ENCODE data around the gene HAGH. TPM values are rescaled to one million over a fixed set of nuclear protein-coding genes. Genes with fewer than 3 reads are reported as not detected.
A peak's percentile ranks its signal among the peaks of the same experiment; 100 is the strongest.
"Not testable (repeated sequence)": the region's sequence is repeated elsewhere in the genome, so short reads cannot be mapped to it uniquely, and the experiment has no call there.

Gene HAGH
- polyA plus RNA-seq, 1 donor, result 55.5 TPM

DNA sequence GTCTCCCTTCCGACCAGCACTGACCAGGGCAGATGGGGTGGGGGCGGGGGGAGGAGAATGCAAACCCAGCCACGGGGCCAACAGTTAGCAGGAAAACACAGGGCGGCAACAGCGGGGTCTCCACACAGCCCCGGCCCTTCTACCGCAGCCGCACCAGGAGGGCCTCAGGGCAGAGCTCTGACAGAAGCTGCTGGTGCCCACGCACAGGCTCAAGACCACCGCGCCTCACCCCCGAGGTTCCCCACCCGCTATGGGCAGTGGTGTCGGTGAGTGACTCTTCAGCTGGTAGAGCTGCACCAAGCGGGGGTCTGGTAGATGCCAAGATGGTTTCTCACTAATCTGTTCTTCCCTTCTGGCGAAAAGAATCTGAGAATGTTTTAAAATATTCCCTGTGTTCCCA is 16.1 kb downstream of the HAGH start:
- no peaks in the 10 kb centered on the region for H3K27me3 ChIP-seq (ENCODE audit: control insufficient read depth, insufficient read depth, low read length)
- H3K4me1 ChIP-seq (ENCODE audit: control insufficient read depth, insufficient read depth, low read length), result no peaks in the 10 kb centered on the region
- no peak for DNase-seq
- peaks cover 37% of the 10 kb centered on the region for H3K36me3 ChIP-seq (ENCODE audit: control insufficient read depth, insufficient read depth, low read length)
- WGBS (ENCODE audit: insufficient coverage, low lambda C conversion rate), result no CpG with 5 or more reads among the region's 16 CpGs
- no peak overlapping the region for H3K4me3 ChIP-seq (ENCODE audit: low read length)
- no peaks in the 10 kb centered on the region for H3K9me3 ChIP-seq (ENCODE audit: control insufficient read depth, low read depth, low read length)
- no peak overlapping the region for H3K27ac ChIP-seq (ENCODE audit: low read length)

DNA sequence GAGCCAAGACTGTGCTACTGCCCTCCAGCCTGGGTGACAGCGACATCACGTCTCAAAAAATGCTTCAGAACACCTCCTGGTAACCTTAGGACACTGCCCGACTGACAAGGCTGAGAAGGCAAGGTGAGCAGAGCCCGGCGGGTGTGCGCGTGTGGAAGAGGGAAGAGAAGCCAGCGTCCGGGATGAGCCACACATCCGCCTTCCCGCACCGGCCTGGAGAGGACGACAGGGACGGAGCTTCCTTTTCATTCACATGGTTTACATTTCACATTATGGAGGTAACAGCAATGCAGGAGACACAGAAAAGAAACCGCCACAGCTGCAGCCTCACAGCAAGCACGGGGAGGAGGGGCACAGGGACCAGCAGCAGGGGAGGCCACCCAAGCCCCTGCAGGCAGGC is 16.5 kb downstream of the HAGH start:
- Histone ChIP-seq H3K4me1 (ENCODE audit: control insufficient read depth, insufficient read depth, low read length) (no peaks in the 10 kb centered on the region), H3K9me3 (ENCODE audit: control insufficient read depth, low read depth, low read length) (no peaks in the 10 kb centered on the region), H3K27me3 (ENCODE audit: control insufficient read depth, insufficient read depth, low read length) (no peaks in the 10 kb centered on the region), H3K4me3 (ENCODE audit: low read length) (no peak overlapping the region), H3K36me3 (ENCODE audit: control insufficient read depth, insufficient read depth, low read length) (peaks cover 32% of the 10 kb centered on the region), H3K27ac (ENCODE audit: low read length) (no peak overlapping the region)
- DNase-seq, result no peak
- WGBS (ENCODE audit: insufficient coverage, low lambda C conversion rate), result no CpG with 5 or more reads among the region's 16 CpGs

DNA sequence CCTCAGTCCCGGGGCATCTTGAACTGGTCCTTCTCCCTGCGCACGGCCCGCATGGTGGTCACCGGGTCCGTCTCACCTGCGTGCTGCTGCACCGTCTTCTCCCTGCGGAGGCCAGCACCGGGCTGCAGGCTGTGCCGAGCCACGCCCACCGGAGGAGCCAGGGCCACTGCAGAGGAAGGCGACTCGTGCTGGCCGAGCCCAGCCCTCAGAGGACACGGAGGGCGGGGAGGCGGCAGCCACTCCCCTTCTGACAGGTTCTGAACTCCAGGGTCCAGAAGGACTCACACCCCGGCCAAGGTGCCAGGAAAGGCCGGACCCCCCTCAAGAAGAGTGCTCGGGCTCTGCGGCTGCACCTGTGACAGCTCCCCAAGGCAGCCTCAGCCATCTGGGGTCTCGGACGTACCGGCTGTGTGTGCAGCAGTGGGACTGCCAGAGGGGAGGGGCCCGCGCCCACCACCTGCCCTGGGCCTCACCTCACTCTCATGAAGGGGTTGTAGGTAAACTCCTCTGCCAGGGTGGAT is 17.3 kb downstream of the HAGH start:
- H3K4me3 ChIP-seq (ENCODE audit: low read length), result no peak overlapping the region
- H3K9me3 ChIP-seq (ENCODE audit: control insufficient read depth, low read depth, low read length), result no peaks in the 10 kb centered on the region
- no peaks in the 10 kb centered on the region for H3K4me1 ChIP-seq (ENCODE audit: control insufficient read depth, insufficient read depth, low read length)
- peak in 1 of 2 donors; percentile 35 for DNase-seq
- H3K27ac ChIP-seq (ENCODE audit: low read length), result no peak overlapping the region
- H3K36me3 ChIP-seq (ENCODE audit: control insufficient read depth, insufficient read depth, low read length), result peaks cover 32% of the 10 kb centered on the region
- H3K27me3 ChIP-seq (ENCODE audit: control insufficient read depth, insufficient read depth, low read length), result no peaks in the 10 kb centered on the region
- WGBS (ENCODE audit: insufficient coverage, low lambda C conversion rate), result no CpG with 5 or more reads among the region's 28 CpGs

- Histone ChIP-seq H3K9me3 (ENCODE audit: control insufficient read depth, low read depth, low read length) (no peaks in the 10 kb centered on the region), H3K36me3 (ENCODE audit: control insufficient read depth, insufficient read depth, low read length) (peaks cover 31% of the 10 kb centered on the region)
- WGBS (ENCODE audit: insufficient coverage, low lambda C conversion rate), result no CpG with 5 or more reads among the region's 18 CpGs
These were observed 17.9 kb downstream of the HAGH start for GRCh38 chr16:1808691-1809090.

DNA sequence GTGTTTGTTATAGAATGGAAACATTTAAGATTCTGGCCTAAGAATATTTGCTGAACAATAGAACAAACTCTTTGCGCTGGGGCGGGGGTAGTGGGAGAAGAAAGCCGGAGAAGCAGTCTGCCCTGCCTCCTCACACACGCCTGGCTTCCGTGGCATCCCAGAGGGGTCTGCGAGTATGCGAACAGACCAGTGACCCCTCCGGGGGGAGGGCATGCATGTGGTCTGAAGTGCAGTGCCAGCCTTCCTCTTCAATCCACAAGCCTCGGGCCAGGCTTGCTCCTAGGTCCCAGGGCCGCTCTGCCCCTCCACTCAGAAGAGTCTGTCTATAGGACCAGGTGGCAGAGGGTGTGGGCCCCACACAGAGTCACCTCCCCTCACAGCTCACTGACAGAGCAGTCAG is 19.0 kb downstream of the HAGH start:
- Histone ChIP-seq H3K36me3 (ENCODE audit: control insufficient read depth, insufficient read depth, low read length) (peaks cover 25% of the 10 kb centered on the region), H3K9me3 (ENCODE audit: control insufficient read depth, low read depth, low read length) (no peaks in the 10 kb centered on the region), H3K27me3 (ENCODE audit: control insufficient read depth, insufficient read depth, low read length) (no peaks in the 10 kb centered on the region), H3K4me1 (ENCODE audit: control insufficient read depth, insufficient read depth, low read length) (no peaks in the 10 kb centered on the region), H3K4me3 (ENCODE audit: low read length) (no peak overlapping the region), H3K27ac (ENCODE audit: low read length) (no peak overlapping the region)
- DNase-seq, result no peak
- no CpG with 5 or more reads among the region's 10 CpGs for WGBS (ENCODE audit: insufficient coverage, low lambda C conversion rate)

More at GRCh38 chr16:1808691-1809090, 17.9 kb downstream of the HAGH start:
- H3K4me1 ChIP-seq (ENCODE audit: control insufficient read depth, insufficient read depth, low read length), result no peaks in the 10 kb centered on the region
- no peak overlapping the region for H3K27ac ChIP-seq (ENCODE audit: low read length)
- H3K27me3 ChIP-seq (ENCODE audit: control insufficient read depth, insufficient read depth, low read length), result no peaks in the 10 kb centered on the region
- DNase-seq, result no peak
- no peak overlapping the region for H3K4me3 ChIP-seq (ENCODE audit: low read length)

DNA sequence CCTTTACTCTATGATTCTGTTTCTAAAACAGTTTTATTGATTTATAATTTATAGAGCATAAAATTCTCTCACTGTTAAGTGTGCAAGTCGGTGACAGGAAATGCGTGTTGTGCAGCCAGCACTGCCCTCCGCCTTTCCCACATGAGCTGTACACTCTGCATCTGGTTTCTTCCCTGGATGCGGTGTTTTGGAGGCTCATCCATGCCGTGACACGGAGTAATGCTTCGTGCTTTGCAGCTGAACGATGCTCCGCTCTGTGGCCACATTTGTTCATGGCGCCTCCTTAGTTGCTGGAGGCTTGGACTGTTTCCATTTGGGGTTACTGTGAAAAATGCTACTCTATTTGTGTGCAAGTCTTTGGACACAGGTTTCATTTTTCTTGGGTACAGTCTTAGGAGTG is 25.9 kb downstream of the HAGH start:
- Histone ChIP-seq H3K9me3 (ENCODE audit: control insufficient read depth, low read depth, low read length) (peaks cover 3% of the 10 kb centered on the region), H3K36me3 (ENCODE audit: control insufficient read depth, insufficient read depth, low read length) (no peaks in the 10 kb centered on the region), H3K27me3 (ENCODE audit: control insufficient read depth, insufficient read depth, low read length) (no peaks in the 10 kb centered on the region), H3K4me1 (ENCODE audit: control insufficient read depth, insufficient read depth, low read length) (no peaks in the 10 kb centered on the region), H3K27ac (ENCODE audit: low read length) (no peak overlapping the region), H3K4me3 (ENCODE audit: low read length) (no peak overlapping the region)
- DNase-seq, result no peak
- WGBS (ENCODE audit: insufficient coverage, low lambda C conversion rate), result 80% methylated on average over 1 of the region's 10 CpGs

GRCh38 chr16:1799263-1799662 is 27.4 kb downstream of the HAGH start:
- not testable (repeated sequence) for H3K27me3 ChIP-seq (ENCODE audit: control insufficient read depth, insufficient read depth, low read length); H3K4me3 ChIP-seq (ENCODE audit: low read length); H3K27ac ChIP-seq (ENCODE audit: low read length); H3K4me1 ChIP-seq (ENCODE audit: control insufficient read depth, insufficient read depth, low read length); H3K9me3 ChIP-seq (ENCODE audit: control insufficient read depth, low read depth, low read length); DNase-seq; H3K36me3 ChIP-seq (ENCODE audit: control insufficient read depth, insufficient read depth, low read length)
- WGBS (ENCODE audit: insufficient coverage, low lambda C conversion rate), result no CpG with 5 or more reads among the region's 5 CpGs

DNA sequence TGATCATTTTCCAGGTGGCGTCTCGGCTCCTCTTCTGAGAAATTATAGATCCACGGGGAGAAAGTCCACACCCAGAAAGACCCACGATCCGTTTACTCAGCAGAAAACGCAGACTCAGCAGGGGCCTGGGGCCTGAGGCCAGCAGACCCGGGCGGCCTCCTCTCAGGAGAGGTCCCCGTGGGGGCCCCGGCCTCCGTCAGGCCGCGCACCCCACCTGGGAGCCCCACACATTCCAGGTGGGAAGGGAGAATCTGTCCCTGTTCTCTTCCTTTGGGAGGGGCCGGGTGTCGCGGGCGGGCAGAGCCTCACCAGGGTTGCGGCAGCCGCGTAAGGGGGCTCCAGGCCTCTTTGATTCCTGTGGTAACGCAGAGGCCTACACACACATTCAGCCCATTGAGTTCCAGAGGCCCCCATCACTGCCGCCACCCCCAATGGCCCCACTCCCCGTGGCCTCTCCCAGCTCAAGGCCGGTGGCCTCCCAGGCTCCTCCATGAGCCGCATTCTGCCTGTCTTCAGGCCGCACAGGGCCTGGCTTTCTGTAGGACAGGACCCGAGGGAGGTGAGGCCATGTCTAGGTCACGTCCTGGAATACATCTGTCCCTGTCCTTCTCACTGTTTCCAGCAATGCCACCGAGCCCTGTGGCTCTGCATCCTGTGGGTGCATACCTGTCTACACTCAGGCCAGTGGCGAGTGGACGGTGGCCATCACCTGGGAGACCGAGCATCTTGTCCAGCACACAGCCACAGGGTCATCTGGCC is 31.5 kb downstream of the HAGH start:
- peaks cover 13% of the 10 kb centered on the region for H3K4me1 ChIP-seq (ENCODE audit: control insufficient read depth, insufficient read depth, low read length)
- WGBS (ENCODE audit: insufficient coverage, low lambda C conversion rate), result no CpG with 5 or more reads among the region's 32 CpGs
- H3K4me3 ChIP-seq (ENCODE audit: low read length), result peak overlapping the region; percentile 39

GRCh38 chr16:1794221-1794871 is 32.3 kb downstream of the HAGH start:
- peak overlapping the region; percentile 39 for H3K27ac ChIP-seq (ENCODE audit: low read length)

More for the DNA sequence above, 31.5 kb downstream of the HAGH start:
- Histone ChIP-seq H3K9me3 (ENCODE audit: control insufficient read depth, low read depth, low read length) (peaks cover 28% of the 10 kb centered on the region), H3K36me3 (ENCODE audit: control insufficient read depth, insufficient read depth, low read length) (peaks cover 10% of the 10 kb centered on the region), H3K27me3 (ENCODE audit: control insufficient read depth, insufficient read depth, low read length) (no peaks in the 10 kb centered on the region), H3K27ac (ENCODE audit: low read length) (peak overlapping the region; percentile 39)
- no peak for DNase-seq

DNA sequence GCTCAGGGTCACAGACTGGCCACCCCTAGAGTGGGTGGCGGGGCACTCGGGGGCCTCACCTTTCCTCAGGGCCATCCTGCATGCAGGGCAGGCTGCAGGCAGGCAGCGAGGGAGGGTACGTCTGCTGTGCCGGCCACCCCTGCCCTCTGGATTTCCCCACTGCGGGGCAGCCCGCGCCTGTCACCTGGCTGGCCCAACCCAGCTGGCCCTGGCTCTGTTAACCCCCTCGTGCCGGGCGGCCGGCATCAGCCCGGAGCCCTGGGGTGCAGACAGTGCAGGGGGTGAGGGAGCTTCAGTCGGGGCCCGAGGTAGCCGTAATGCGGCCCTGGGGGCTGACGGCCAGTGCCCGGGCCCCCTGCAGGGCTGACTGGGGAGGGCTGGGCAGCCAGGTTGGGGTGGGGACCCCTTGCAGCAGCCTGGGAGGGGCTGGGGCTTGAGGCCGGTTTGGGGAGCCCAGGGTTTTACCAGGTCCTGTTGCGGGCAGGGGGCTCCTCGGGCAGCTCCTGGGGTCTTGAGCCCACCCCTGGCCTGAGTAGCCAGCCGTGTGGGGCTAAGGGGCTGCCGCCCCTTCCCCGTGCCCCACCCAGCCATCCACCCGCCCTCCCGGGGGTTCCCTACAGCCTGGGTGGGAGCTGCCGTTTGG is 32.9 kb downstream of the HAGH start, which contains the start of gene IGFALS:
Gene IGFALS, minus strand, starts transcription at position 128 of the 643 bp plus-strand sequence. Its CDS starts 53 bp downstream, at position 75.
- H3K4me1 ChIP-seq (ENCODE audit: control insufficient read depth, insufficient read depth, low read length), result peaks cover 13% of the 10 kb centered on the region
- peaks cover 30% of the 10 kb centered on the region for H3K9me3 ChIP-seq (ENCODE audit: control insufficient read depth, low read depth, low read length)
- DNase-seq, result no peak
- no peaks in the 10 kb centered on the region for H3K27me3 ChIP-seq (ENCODE audit: control insufficient read depth, insufficient read depth, low read length)
- peak within 1 kb of the TSS; percentile 39 for H3K4me3 ChIP-seq (ENCODE audit: low read length)
- WGBS (ENCODE audit: insufficient coverage, low lambda C conversion rate), result no CpG with 5 or more reads among the region's 28 CpGs
- peaks cover 23% of the 10 kb centered on the region for H3K36me3 ChIP-seq (ENCODE audit: control insufficient read depth, insufficient read depth, low read length)
- peak within 1 kb of the TSS; percentile 39 for H3K27ac ChIP-seq (ENCODE audit: low read length)

More at GRCh38 chr16:1794221-1794871, 32.3 kb downstream of the HAGH start:
- peak in 1 of 2 donors; percentile 52 for DNase-seq
- no CpG with 5 or more reads among the region's 18 CpGs for WGBS (ENCODE audit: insufficient coverage, low lambda C conversion rate)
- no peaks in the 10 kb centered on the region for H3K27me3 ChIP-seq (ENCODE audit: control insufficient read depth, insufficient read depth, low read length)
- H3K4me3 ChIP-seq (ENCODE audit: low read length), result peak overlapping the region; percentile 39
- H3K4me1 ChIP-seq (ENCODE audit: control insufficient read depth, insufficient read depth, low read length), result peaks cover 13% of the 10 kb centered on the region
- peaks cover 17% of the 10 kb centered on the region for H3K36me3 ChIP-seq (ENCODE audit: control insufficient read depth, insufficient read depth, low read length)
- peaks cover 28% of the 10 kb centered on the region for H3K9me3 ChIP-seq (ENCODE audit: control insufficient read depth, low read depth, low read length)
